HG03378 (cell line): ENCODE measurements around the gene TMPRSS4.

Experiments
- ATAC-seq: cut with Tn5 transposase; IDR thresholded peaks from one replicate; pipeline ENCODE4 v1.9.1; 2021; ENCODE audit warnings: mild to moderate bottlenecking, moderate library complexity; ENCODE audit not compliant: unreplicated experiment

TMPRSS4 gene

GRCh38 chr11:118102721-118103261, 25.9 kb downstream of the TMPRSS4 start:
- ATAC-seq: no peak

- no peak for ATAC-seq
These were observed 27.6 kb downstream of the TMPRSS4 start for GRCh38 chr11:118104491-118104890.

GRCh38 chr11:118105657-118106305, 28.9 kb downstream of the TMPRSS4 start:
- ATAC-seq: no peak

GRCh38 chr11:118106789-118107335, 30.0 kb downstream of the TMPRSS4 start:
- ATAC-seq: no peak

GRCh38 chr11:118108513-118108912, 31.6 kb downstream of the TMPRSS4 start:
- ATAC-seq: no peak

- ATAC-seq: no peak
These were observed 32.4 kb downstream of the TMPRSS4 start for GRCh38 chr11:118109231-118109630.

- ATAC-seq: no peak
These were observed 34.3 kb downstream of the TMPRSS4 start for GRCh38 chr11:118111019-118111743.

GRCh38 chr11:118111744-118112035, 34.8 kb downstream of the TMPRSS4 start:
- ATAC-seq: no peak

- no peak for ATAC-seq
These were observed 36.0 kb downstream of the TMPRSS4 start for GRCh38 chr11:118112711-118113430.

- ATAC-seq: no peak
These were observed 37.4 kb downstream of the TMPRSS4 start for GRCh38 chr11:118114266-118114665.

- ATAC-seq: no peak
These were observed 38.2 kb downstream of the TMPRSS4 start for GRCh38 chr11:118115048-118115447.

GRCh38 chr11:118117790-118118601, 41.1 kb downstream of the TMPRSS4 start:
- no peak for ATAC-seq

- ATAC-seq: no peak
These were observed 43.9 kb downstream of the TMPRSS4 start for GRCh38 chr11:118120793-118121192.

- ATAC-seq: no peak
These were observed 48.2 kb downstream of the TMPRSS4 start for GRCh38 chr11:118124929-118125535.

GRCh38 chr11:118126082-118126838, 49.4 kb downstream of the TMPRSS4 start:
- ATAC-seq: no peak

- no peak for ATAC-seq
These were observed 51.4 kb downstream of the TMPRSS4 start for GRCh38 chr11:118128310-118128709.

GRCh38 chr11:118128721-118129470, 52.0 kb downstream of the TMPRSS4 start:
- no peak for ATAC-seq

GRCh38 chr11:118129471-118130172, 52.7 kb downstream of the TMPRSS4 start:
- no peak for ATAC-seq
